Islet of Langerhans (tissue), 1 donor: Measurements from ENCODE around the gene ARHGEF17.

ENCODE experiments used
- FAIRE-seq: peaks from one replicate; lab custom pipeline; 2011; peaks lifted over from hg19 to GRCh38; lab: Jason Lieb, UNC

The ARHGEF17 gene

GRCh38 chr11:73410627-73411026 is 102.6 kb downstream of the ARHGEF17 start:
- no peak for FAIRE-seq

DNA sequence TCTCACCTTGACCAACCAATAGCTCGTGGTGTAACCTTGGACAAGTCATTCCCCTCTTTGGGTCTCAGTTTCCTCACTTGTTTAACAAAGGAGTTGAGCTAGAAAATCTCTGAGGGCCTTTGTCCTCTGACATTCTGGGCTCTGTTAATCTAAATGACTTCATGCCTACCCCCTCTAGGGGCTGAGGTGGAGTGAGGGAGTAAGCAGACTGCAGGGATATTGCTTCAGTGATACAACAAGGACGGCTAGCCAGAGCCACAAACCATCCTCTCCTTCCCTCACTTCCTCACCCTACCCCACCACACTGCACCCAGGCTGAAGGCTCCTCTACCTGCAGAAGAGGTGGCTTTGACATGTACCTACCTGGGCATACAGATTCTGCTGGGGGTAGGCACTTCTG is 103.0 kb downstream of the ARHGEF17 start:
- FAIRE-seq = no peak

DNA sequence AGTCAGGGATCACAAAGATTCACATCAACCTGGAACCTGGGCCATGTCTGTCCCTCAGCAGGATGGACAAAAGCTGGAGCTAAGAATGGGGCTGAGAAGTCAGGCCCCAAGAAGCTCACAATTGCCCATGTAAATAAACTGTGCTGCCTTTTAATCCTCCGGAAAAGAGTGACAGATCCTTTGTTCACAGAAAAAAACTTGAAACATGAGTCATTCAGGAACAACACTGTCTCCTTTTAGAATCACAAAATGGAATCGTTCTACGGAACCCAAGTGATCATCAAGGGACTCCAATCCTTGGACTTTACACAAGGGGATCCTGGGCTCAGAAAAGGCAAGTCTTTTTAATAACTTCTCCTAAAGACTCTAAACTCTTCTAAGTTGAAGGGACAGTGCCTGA is 104.2 kb downstream of the ARHGEF17 start:
- no peak for FAIRE-seq

DNA sequence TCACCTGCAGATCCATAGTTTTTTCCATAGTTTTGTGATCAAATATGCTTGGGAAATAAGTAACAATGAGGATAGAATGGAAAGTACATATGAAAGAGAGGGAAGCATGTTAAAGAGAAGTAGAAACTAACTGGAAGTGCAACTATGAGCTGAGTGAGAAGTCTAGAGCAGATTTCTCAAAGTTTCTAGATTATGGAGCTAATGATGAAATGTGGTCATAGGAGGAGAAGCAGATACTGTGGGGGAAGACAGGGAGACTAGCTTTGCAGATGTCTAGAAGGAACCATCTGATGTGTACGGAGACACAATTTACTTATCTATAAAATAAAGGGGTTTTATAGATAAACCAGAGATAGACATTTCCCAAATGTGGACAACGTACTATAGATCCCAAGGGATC is 105.2 kb downstream of the ARHGEF17 start:
- FAIRE-seq = no peak

- no peak for FAIRE-seq
These were observed 107.0 kb downstream of the ARHGEF17 start for GRCh38 chr11:73414977-73415651.

DNA sequence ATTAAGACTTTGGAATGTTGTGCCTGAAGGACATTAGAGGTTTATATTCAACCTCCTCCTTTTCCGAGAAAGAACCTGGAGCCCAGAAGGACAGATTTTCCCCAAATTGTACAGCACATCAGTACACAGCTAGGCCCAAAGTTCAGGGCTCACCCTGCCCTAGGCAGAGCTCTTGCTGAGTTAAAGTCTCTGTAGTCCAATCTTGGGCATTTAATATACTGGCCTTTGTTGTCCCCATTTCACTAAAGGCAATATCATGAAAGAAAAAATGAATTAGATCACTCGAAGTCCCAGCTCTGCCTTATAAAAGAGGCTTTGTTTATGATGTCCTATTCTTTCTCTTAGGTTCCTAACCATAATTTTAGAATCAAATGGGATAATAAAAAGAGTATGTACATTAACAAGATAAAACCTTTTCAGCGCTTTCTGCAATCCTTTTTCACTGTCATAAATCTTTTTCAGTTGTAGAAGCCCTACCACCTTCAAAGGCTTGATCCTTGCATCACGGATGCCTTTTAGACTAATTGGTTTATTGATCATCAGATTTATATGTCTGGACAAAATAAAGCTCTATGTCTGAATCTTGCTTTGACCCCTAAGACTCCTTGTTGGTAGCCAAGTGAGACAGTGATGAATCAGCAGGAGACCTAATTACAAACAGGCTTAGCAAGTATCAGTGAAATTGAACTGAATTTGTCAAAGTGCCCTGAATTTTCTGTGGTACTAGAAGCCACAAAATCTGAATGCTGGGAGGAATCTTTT is 108.0 kb downstream of the ARHGEF17 start:
- FAIRE-seq = no peak

DNA sequence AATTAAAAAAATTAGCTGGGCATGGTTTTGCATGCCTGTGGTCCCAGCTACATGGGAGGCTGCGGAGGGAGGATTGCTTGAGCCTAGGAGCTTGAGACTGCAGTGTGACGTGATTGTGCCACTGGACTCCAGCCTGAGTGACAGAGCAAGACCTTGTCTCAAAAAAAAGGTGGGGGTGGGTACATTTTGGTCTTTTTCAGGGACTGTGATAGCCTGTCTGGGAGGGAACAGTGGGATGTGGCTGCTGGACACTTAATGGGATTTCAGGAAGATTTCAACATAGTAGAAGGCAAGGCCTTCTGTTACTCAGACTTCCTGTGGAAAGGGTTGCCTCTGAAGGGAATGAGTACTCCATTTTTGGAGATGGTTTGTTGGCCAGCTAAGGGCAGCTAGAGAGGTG is 108.7 kb downstream of the ARHGEF17 start:
- FAIRE-seq = no peak
